Esophagus muscularis mucosa (tissue), 4 donors: ENCODE results near the gene CCDC50. TPM values are rescaled to one million over a fixed set of nuclear protein-coding genes. Genes with fewer than 3 reads are reported as not detected.

Source experiments
- DNase-seq: peaks from one replicate; pipeline ENCODE4 v3.0.0-alpha.2; 2017; ENCODE audit errors: extremely low spot score
- H3K27ac ChIP-seq, 4 donors: fragments of 200-600 bp; sonication (generic); replicated peaks in 1 of 4; 1 replicate in 3 of 4; 2 replicates in 1 of 4; pipeline ENCODE4 v1.5.1; 2016 to 2019; ENCODE audit warnings: mild to moderate bottlenecking in 1 of 4
- H3K27me3 ChIP-seq, 4 donors: fragments of 200-600 bp; sonication (generic); one replicate each; pipeline versions ENCODE4 v1.5.1 to v1.6.0; 2016 to 2019
- H3K36me3 ChIP-seq, 4 donors: fragments of 200-600 bp; sonication (generic); one replicate each; pipeline ENCODE4 v1.5.1; 2016 to 2019
- H3K4me1 ChIP-seq, 4 donors: fragments of 200-600 bp; sonication (generic); one replicate each; pipeline ENCODE4 v1.5.1; 2016 to 2019
- H3K4me3 ChIP-seq, 4 donors: fragments of 200-600 bp; sonication (generic); 1 replicate in 2 of 4; 2 replicates in 2 of 4; pipeline ENCODE4 v1.5.1; 2016 to 2019; ENCODE audit warnings: mild to moderate bottlenecking in 4 of 4, moderate library complexity in 1 of 4
- H3K9me3 ChIP-seq, 4 donors: fragments of 200-600 bp; sonication (generic); 1 replicate in 3 of 4; 2 replicates in 1 of 4; pipeline ENCODE4 v1.5.1; 2016 to 2019
- EP300 ChIP-seq: sonication (generic); formaldehyde crosslinking; IDR thresholded peaks from one replicate; pipeline ENCODE4 v1.6.1; 2017; ENCODE audit warnings: antibody characterized with exemption
- POLR2A ChIP-seq: fragments of 450-650 bp; IDR thresholded peaks from one replicate; pipeline ENCODE4 v1.6.1; 2017; ENCODE audit warnings: antibody characterized with exemption, moderate library complexity, mild to moderate bottlenecking, low read depth
- POLR2AphosphoS5 ChIP-seq, 2 donors: sonication (generic); formaldehyde crosslinking; IDR thresholded peaks; one replicate each; pipeline ENCODE4 v1.6.1; 2017; ENCODE audit warnings: antibody characterized with exemption in 2 of 2
- WGBS: methylation state at CpG from one replicate; pipeline ENCODE4 v1.1.5; 2018; 5-methylcytosine and 5-hydroxymethylcytosine counted together
- intact Hi-C: fragments of 100-400 bp; cut with DNase I; formaldehyde crosslinking; loops from one replicate; pipeline ENCODE4 v1.15.1; 2023
- total RNA-seq, 4 donors: library from RNA; depleted of rRNA; stranded (reverse); fragments of >200 nt; gene quantifications; one replicate each; pipeline versions ENCODE4 v1.1.0 to v1.2.1, GENCODE V29; 2016
- TF ChIP-seq, protein P1 (sequence below), 3 experiments: fragments of 200-600 bp in 2 of 3; fragments of 450-650 bp in 1 of 3; sonication (generic) in 2 of 3; IDR thresholded peaks; one replicate each; pipeline ENCODE4 v1.5.1; 2017 to 2019; ENCODE audit warnings: antibody characterized with exemption in 3 of 3, mild to moderate bottlenecking in 2 of 3, moderate library complexity in 1 of 3

Gene CCDC50
- total RNA-seq, 4 donors from 2014 or later = 141 to 192 (median 165) TPM

DNA sequence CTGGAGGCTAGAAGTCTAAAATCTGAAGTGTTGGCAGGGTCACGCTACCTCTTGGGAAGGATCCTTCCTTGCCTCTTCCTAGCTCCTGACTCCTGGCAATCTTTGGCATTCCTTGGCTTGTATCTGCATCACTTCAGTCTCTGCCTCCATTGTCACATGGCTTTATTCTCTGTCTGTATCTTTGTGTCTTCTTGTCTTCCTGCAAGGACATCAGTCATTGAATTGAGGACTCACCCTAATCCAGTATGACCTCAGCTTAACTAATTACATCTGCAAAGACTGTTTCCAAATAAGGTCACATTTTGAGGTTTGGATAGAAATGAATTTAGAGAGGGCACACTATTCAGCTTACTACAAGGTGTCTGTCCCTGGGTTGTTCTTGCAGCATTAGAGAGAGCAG lies 32.3 kb downstream of the CCDC50 start:
- WGBS = 83% methylated on average over 1 of the region's 1 CpG
- Histone ChIP-seq H3K4me1 (peaks cover 10 to 60% (median 46%) of the 10 kb centered on the region in 4 donors), H3K9me3 (no peaks in the 10 kb centered on the region), H3K4me3 (no peak overlapping the region), H3K27me3 (no peaks in the 10 kb centered on the region), H3K36me3 (peaks cover 3 to 71% (median 44%) of the 10 kb centered on the region in 4 donors), H3K27ac (no peak overlapping the region)
- TF ChIP-seq, protein P1, sequence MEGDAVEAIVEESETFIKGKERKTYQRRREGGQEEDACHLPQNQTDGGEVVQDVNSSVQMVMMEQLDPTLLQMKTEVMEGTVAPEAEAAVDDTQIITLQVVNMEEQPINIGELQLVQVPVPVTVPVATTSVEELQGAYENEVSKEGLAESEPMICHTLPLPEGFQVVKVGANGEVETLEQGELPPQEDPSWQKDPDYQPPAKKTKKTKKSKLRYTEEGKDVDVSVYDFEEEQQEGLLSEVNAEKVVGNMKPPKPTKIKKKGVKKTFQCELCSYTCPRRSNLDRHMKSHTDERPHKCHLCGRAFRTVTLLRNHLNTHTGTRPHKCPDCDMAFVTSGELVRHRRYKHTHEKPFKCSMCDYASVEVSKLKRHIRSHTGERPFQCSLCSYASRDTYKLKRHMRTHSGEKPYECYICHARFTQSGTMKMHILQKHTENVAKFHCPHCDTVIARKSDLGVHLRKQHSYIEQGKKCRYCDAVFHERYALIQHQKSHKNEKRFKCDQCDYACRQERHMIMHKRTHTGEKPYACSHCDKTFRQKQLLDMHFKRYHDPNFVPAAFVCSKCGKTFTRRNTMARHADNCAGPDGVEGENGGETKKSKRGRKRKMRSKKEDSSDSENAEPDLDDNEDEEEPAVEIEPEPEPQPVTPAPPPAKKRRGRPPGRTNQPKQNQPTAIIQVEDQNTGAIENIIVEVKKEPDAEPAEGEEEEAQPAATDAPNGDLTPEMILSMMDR (IDR thresholded peaks at IDR 0.05) = no peak
- TF ChIP-seq EP300 (no peak), POLR2A (no peak), POLR2AphosphoS5 (IDR thresholded peaks at IDR 0.05) (no peak)
- DNase-seq = no peak
- intact Hi-C loops = no loop called here

DNA sequence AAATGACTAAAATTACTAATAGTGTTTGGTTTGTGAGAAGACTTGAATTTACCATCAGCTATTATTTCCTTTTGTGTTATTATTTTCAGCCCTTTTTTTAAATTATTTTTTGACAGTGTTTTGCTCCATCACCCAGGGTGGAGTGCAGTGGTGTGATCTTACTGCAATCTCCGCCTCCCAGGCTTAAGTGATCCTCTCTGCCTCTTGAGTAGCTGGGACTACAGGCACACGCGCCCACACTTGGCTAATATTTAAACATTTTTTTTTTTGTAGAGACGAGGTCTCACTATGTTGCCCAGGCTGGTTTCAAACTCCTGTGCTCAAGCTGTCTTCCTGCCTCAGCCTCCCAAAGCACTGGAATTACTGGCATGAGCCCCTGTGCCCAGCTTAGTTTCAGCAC lies 32.8 kb downstream of the CCDC50 start:
- TF ChIP-seq POLR2AphosphoS5 (IDR thresholded peaks at IDR 0.05) (no peak), EP300 (no peak), POLR2A (no peak)
- TF ChIP-seq, protein P1 (IDR thresholded peaks at IDR 0.05) = no peak
- WGBS = 80% methylated on average over 4 of the region's 4 CpGs
- no peak for DNase-seq
- intact Hi-C loops = no loop called here
- Histone ChIP-seq H3K36me3 (peaks cover 3 to 71% (median 44%) of the 10 kb centered on the region in 4 donors), H3K4me1 (peaks cover 5 to 55% (median 41%) of the 10 kb centered on the region in 4 donors), H3K9me3 (no peaks in the 10 kb centered on the region), H3K27ac (no peak overlapping the region), H3K4me3 (no peak overlapping the region), H3K27me3 (no peaks in the 10 kb centered on the region)

DNA sequence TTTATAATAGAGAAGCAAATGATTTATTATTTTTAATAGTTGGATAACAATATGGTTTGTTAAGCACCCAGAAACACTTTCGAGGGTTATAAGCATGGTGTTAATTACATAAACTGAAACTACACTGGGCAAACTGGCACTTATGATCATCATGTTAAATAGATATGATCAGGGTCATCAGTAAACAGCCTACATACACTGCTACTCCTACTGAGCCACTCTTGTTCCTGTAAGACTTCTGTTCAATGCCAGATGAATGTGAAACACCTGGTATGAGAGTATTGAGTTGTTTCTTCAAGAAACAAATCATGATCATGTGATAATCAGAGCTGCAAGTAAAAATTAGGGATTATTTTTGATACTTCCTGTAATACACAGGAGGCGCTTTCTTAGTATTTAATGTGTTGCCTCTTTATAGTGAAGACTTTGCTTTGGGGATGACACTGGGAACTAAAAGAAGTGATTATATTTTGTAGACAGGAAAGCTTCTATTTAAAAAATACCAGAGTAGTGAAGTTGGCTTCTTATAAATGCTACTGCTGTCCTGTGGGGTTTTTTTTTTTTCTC lies 33.4 kb downstream of the CCDC50 start:
- Histone ChIP-seq H3K4me1 (peaks cover 0 to 49% (median 37%) of the 10 kb centered on the region in 4 donors), H3K27me3 (no peaks in the 10 kb centered on the region), H3K36me3 (peaks cover 3 to 70% (median 44%) of the 10 kb centered on the region in 4 donors), H3K9me3 (no peaks in the 10 kb centered on the region), H3K27ac (no peak overlapping the region), H3K4me3 (no peak overlapping the region)
- whole genome bisulfite sequencing = 95% methylated on average over 2 of the region's 2 CpGs
- intact Hi-C loops = no loop called here
- no peak for DNase-seq
- TF ChIP-seq, protein P1 (IDR thresholded peaks at IDR 0.05) = no peak
- TF ChIP-seq POLR2AphosphoS5 (IDR thresholded peaks at IDR 0.05) (no peak), POLR2A (no peak), EP300 (no peak)

DNA sequence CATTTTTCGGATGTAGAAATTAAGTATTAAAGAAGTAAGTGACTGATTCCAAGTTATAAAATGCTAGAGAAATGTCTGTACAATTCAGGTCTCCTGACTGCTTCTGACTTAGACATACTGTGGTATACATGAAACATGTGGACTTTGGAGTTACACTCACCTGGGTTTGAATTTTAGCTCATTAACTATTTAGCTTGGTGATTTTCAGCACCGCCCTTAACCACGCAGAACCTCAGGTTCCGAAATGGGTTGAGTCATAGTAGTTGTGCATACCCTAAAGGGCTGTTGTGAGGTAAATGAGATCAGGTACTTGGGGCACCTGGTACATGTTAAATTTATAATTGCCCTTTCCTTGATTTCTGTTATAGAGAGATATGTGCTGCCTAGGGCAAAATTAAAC lies 34.0 kb downstream of the CCDC50 start:
- H3K4me3 ChIP-seq = no peak overlapping the region
- 88% methylated on average over 4 of the region's 4 CpGs for WGBS
- TF ChIP-seq, protein P1 (IDR thresholded peaks at IDR 0.05) = no peak
- no peak for TF ChIP-seq EP300
- TF ChIP-seq POLR2AphosphoS5 (IDR thresholded peaks at IDR 0.05) = no peak
- TF ChIP-seq POLR2A = no peak
- H3K4me1 ChIP-seq = peaks cover 0 to 44% (median 30%) of the 10 kb centered on the region in 4 donors
- no peak for DNase-seq
- no peaks in the 10 kb centered on the region for H3K9me3 ChIP-seq
- no peaks in the 10 kb centered on the region for H3K27me3 ChIP-seq
- H3K27ac ChIP-seq = no peak overlapping the region
- H3K36me3 ChIP-seq = peaks cover 3 to 64% (median 42%) of the 10 kb centered on the region in 4 donors
- intact Hi-C loops = no loop called here

DNA sequence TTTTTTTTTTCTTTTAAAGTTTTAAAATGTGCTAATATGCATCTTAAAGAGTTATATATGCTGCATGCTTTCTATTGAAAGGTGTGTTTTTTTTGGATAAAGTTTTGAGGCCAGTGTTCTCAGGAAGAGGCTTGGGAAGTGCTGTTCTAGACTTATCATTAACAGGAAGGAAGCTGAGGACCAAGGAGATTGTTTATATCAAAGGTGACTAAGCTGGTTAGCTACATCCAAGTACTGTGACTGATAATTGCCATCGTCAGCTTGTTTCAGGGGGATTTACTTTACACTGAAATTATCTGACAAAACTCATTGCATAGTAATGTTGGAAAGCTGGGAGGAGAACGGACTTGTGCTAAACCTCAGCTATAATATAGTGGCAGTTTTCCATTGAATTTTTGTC lies 37.5 kb downstream of the CCDC50 start:
- DNase-seq = no peak
- intact Hi-C loops = no loop called here
- H3K4me1 ChIP-seq = peaks cover 0 to 14% (median 6%) of the 10 kb centered on the region in 4 donors
- no peak overlapping the region for H3K4me3 ChIP-seq
- H3K36me3 ChIP-seq = peaks cover 0 to 52% (median 34%) of the 10 kb centered on the region in 4 donors
- no peaks in the 10 kb centered on the region for H3K27me3 ChIP-seq
- whole genome bisulfite sequencing = 71% methylated on average over 2 of the region's 2 CpGs
- TF ChIP-seq POLR2AphosphoS5 (IDR thresholded peaks at IDR 0.05) (no peak), EP300 (no peak), POLR2A (no peak)
- TF ChIP-seq, protein P1 (IDR thresholded peaks at IDR 0.05) = no peak
- H3K9me3 ChIP-seq = no peaks in the 10 kb centered on the region
- no peak overlapping the region for H3K27ac ChIP-seq
